Upper lobe of left lung (tissue), 6 donors: ENCODE results near the gene ARHGAP26. TPM values are rescaled to one million over a fixed set of nuclear protein-coding genes. Genes with fewer than 3 reads are reported as not detected.

Experiments used
- ATAC-seq, 2 donors: fragments of 200-7000 bp; cut with Tn5 transposase; one replicate each; pipeline ENCODE4 v1.9.1; 2022; ENCODE audit warnings: mild to moderate bottlenecking in 2 of 2, moderate library complexity in 2 of 2; ENCODE audit not compliant: low FRiP score in 2 of 2
- DNase-seq, 2 donors: peaks; one replicate each; pipeline ENCODE4 v3.0.0-alpha.2; 2019 to 2020
- H3K27ac ChIP-seq, 4 donors: fragments of 200-600 bp; sonication (generic); one replicate each; pipeline ENCODE4 v1.5.1; 2016 to 2019
- H3K27me3 ChIP-seq, 4 donors: fragments of 200-600 bp; sonication (generic); one replicate each; pipeline ENCODE4 v1.5.1; 2017 to 2019
- H3K36me3 ChIP-seq, 4 donors: fragments of 200-600 bp; sonication (generic); one replicate each; pipeline ENCODE4 v1.5.1; 2016 to 2019
- H3K4me1 ChIP-seq, 4 donors: fragments of 200-600 bp; sonication (generic); one replicate each; pipeline ENCODE4 v1.5.1; 2018 to 2019
- H3K4me3 ChIP-seq, 4 donors: fragments of 200-600 bp; sonication (generic); one replicate each; pipeline ENCODE4 v1.5.1; 2017 to 2019; ENCODE audit warnings: mild to moderate bottlenecking in 2 of 4, moderate library complexity in 1 of 4
- H3K9me3 ChIP-seq, 4 donors: fragments of 200-600 bp; sonication (generic); one replicate each; pipeline ENCODE4 v1.5.1; 2018 to 2019
- EP300 ChIP-seq, 4 donors: sonication (generic); formaldehyde crosslinking; IDR thresholded peaks; one replicate each; pipeline ENCODE4 v1.5.1; 2017; ENCODE audit warnings: antibody characterized with exemption in 4 of 4, control low read depth in 2 of 4
- POLR2A ChIP-seq, 4 donors: fragments of 450-650 bp; IDR thresholded peaks; one replicate each; pipeline ENCODE4 v1.5.1; 2016 to 2017; ENCODE audit warnings: antibody characterized with exemption in 4 of 4, mild to moderate bottlenecking in 2 of 4
- POLR2AphosphoS5 ChIP-seq, 2 donors: sonication (generic); formaldehyde crosslinking; IDR thresholded peaks; one replicate each; pipeline ENCODE4 v1.5.1; 2017; ENCODE audit warnings: antibody characterized with exemption in 2 of 2
- WGBS, 2 donors: methylation state at CpG; one replicate each; pipeline ENCODE4 v1.1.5; 2017 to 2018; 5-methylcytosine and 5-hydroxymethylcytosine counted together
- total RNA-seq, 6 donors: library from RNA; depleted of rRNA in 4 of 6; stranded (reverse); fragments of >200 nt in 4 of 6; gene quantifications; one replicate each; pipeline versions ENCODE4 v1.1.0 to v1.2.1, GENCODE V29; 2016 to 2021
- TF ChIP-seq, protein P1 (sequence below), 6 experiments: fragments of 450-650 bp in 4 of 6; fragments of 200-600 bp in 2 of 6; sonication (generic) in 2 of 6; IDR thresholded peaks; one replicate each; pipeline ENCODE4 v1.5.1; 2016 to 2019; ENCODE audit warnings: antibody characterized with exemption in 6 of 6
- donor health status: DM: no; HTN: no; CAD: no; lungs with moderate emphysema.
- donor health status: DM: no; HTN: yes; CAD: no; lungs with severe emphysema.

Gene ARHGAP26
- total RNA-seq, 6 donors from 2014 or later, result 34.9 to 90.1 (median 38.9) TPM

DNA sequence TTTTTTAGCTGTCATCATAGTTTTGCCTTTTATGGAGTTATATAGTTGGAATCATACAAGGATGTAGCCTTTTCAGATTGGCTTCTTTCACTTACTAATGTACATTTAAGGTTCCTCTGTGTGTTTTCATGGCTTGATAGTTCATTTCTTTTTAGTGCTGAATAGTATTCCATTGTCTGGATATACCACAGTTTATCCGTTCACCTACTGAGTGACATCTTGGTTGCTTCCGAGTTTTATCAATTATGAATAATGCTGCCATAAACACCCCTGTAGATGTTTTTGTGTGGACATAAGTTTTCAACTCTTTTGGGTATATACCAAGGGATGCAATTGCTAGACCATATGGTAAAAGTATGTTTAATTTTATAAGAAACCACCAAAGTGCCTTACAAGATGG, 497.0 kb downstream of the ARHGAP26 start:
- Histone ChIP-seq H3K4me3 (no peak overlapping the region), H3K27ac (no peak overlapping the region), H3K27me3 (no peaks in the 10 kb centered on the region), H3K36me3 (no peaks in the 10 kb centered on the region), H3K4me1 (no peaks in the 10 kb centered on the region), H3K9me3 (peaks cover 0 to 6% (median 0%) of the 10 kb centered on the region in 4 donors)
- no peak for DNase-seq
- WGBS, 2 donors, result 98 to 100% methylated on average over 2 of the region's 2 CpGs
- ATAC-seq, result no peak
- TF ChIP-seq POLR2A (IDR thresholded peaks at IDR 0.05) (no peak), POLR2AphosphoS5 (IDR thresholded peaks at IDR 0.05) (no peak), EP300 (IDR thresholded peaks at IDR 0.05) (no peak)
- TF ChIP-seq, protein P1, sequence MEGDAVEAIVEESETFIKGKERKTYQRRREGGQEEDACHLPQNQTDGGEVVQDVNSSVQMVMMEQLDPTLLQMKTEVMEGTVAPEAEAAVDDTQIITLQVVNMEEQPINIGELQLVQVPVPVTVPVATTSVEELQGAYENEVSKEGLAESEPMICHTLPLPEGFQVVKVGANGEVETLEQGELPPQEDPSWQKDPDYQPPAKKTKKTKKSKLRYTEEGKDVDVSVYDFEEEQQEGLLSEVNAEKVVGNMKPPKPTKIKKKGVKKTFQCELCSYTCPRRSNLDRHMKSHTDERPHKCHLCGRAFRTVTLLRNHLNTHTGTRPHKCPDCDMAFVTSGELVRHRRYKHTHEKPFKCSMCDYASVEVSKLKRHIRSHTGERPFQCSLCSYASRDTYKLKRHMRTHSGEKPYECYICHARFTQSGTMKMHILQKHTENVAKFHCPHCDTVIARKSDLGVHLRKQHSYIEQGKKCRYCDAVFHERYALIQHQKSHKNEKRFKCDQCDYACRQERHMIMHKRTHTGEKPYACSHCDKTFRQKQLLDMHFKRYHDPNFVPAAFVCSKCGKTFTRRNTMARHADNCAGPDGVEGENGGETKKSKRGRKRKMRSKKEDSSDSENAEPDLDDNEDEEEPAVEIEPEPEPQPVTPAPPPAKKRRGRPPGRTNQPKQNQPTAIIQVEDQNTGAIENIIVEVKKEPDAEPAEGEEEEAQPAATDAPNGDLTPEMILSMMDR (IDR thresholded peaks at IDR 0.05), result no peak

DNA sequence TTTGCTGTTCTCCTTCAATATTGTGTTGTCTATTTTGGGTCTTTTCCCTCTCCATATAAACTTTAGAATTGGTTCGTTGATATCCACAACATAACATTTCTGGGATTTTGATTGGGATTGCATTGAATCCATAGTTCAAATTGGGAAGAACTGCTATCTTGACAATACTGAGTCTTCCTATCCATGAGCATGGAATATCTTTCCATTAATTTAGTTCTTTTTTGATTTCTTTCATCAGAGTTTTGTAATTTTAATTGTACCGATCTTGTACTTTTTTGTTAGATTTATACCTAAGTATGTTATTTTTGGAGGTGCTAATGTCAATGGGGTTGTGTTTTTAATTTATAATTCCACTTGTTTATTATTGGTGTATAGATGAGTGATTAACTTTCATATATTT, 498.2 kb downstream of the ARHGAP26 start:
- peaks cover 0 to 6% (median 0%) of the 10 kb centered on the region in 4 donors for H3K9me3 ChIP-seq
- no peaks in the 10 kb centered on the region for H3K4me1 ChIP-seq
- ATAC-seq (no peak), DNase-seq (no peak)
- H3K27ac ChIP-seq, result no peak overlapping the region
- H3K36me3 ChIP-seq, result no peaks in the 10 kb centered on the region
- WGBS, 2 donors, result 98 to 100% methylated on average over 2 of the region's 2 CpGs
- no peak overlapping the region for H3K4me3 ChIP-seq
- no peak for TF ChIP-seq POLR2A (IDR thresholded peaks at IDR 0.05)
- TF ChIP-seq, protein P1 (IDR thresholded peaks at IDR 0.05), result no peak
- TF ChIP-seq EP300 (IDR thresholded peaks at IDR 0.05), result no peak
- no peak for TF ChIP-seq POLR2AphosphoS5 (IDR thresholded peaks at IDR 0.05)
- no peaks in the 10 kb centered on the region for H3K27me3 ChIP-seq

DNA sequence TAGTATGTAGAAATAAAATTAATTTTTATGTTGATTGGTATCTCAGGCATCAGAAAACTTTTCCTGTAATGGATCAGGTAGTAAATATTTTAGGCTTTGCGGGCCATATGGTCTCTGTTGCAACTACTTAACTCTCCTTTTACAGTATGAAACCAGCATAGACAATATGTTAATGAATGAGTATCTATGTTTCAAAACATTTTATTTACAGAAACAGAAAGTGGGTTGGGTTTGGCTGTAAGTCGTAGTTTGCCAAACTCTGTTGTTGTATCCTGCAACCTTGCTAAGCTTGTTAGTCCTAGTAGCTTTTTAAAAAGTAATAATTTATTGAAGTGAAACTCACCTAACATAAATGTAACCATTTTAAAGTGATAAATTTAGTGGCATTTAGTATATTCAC, 501.3 kb downstream of the ARHGAP26 start:
- H3K27me3 ChIP-seq, result no peaks in the 10 kb centered on the region
- H3K4me3 ChIP-seq, result no peak overlapping the region
- H3K36me3 ChIP-seq, result no peaks in the 10 kb centered on the region
- no peak for DNase-seq
- H3K4me1 ChIP-seq, result no peaks in the 10 kb centered on the region
- H3K27ac ChIP-seq, result no peak overlapping the region
- 90 to 91% methylated on average over 2 of the region's 2 CpGs for WGBS, 2 donors
- no peak for TF ChIP-seq POLR2AphosphoS5 (IDR thresholded peaks at IDR 0.05)
- TF ChIP-seq EP300 (IDR thresholded peaks at IDR 0.05), result no peak
- TF ChIP-seq, protein P1 (IDR thresholded peaks at IDR 0.05), result no peak
- no peak for TF ChIP-seq POLR2A (IDR thresholded peaks at IDR 0.05)
- peaks cover 0 to 6% (median 0%) of the 10 kb centered on the region in 4 donors for H3K9me3 ChIP-seq
- no peak for ATAC-seq

DNA sequence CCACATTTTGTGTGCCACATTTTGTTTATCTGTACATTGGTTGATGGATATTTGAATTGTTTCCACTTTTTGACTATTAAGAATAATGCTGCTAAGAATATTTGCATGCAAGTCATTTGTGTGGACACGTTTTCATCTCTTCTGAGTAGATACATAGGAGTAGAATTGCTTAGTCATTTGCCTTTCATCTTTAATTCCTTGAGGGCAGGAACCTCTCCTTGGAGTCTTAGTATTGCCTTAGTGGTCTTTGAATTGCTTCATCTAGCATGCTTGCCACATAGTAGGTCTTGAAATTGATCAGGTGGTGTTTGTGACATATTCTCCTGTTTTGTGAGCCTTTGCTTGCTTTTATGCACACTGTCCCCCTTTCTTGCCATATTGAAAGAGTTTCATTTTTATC, 504.8 kb downstream of the ARHGAP26 start:
- no peak for DNase-seq
- no peak overlapping the region for H3K27ac ChIP-seq
- H3K36me3 ChIP-seq, result peaks cover 0 to 9% (median 1%) of the 10 kb centered on the region in 4 donors
- ATAC-seq, result no peak
- no peaks in the 10 kb centered on the region for H3K9me3 ChIP-seq
- 81% methylated on average over 1 of the region's 1 CpG for WGBS, 2 donors
- TF ChIP-seq POLR2A (IDR thresholded peaks at IDR 0.05), result no peak
- peaks cover 0 to 6% (median 1%) of the 10 kb centered on the region in 4 donors for H3K4me1 ChIP-seq
- no peaks in the 10 kb centered on the region for H3K27me3 ChIP-seq
- no peak overlapping the region for H3K4me3 ChIP-seq

DNA sequence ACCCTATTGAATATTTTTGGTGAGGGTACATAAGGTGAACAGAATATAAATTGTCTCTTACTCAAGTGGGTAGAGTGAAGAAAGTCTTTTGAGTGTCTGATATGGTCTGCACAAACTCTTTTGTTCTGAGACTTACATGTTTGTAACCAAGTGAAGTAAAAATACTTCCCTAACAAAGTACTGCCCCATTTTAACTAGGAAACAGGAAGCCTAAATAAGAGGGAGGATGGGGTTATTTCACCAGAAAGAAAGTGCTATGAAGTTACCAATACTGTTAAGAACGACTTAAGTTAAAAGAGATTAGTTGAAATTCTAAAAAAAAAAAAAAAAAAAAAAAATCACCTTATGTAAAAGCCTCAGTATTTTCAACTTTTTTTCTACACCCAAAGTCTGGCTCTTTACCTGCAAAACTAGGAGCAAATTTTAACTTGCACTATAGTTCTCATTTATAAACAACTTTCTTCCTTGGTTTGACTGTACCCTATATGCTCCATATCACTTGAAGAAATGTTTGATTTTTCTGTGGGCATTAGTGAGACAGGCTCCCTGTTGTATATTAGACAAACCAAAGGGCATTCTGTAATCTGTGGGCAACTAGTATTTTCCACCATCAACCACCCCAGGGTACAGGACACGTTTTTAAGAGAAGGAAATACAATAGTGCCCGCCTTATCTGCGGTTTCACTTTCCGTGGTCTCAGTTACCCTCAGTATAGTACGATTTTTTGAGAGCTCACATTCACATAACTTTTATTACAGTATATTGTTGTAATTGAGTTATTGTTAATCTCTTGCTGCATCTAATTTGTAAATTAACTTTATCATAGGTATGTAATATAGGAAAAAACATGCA, 505.6 kb downstream of the ARHGAP26 start:
- H3K27me3 ChIP-seq, result no peaks in the 10 kb centered on the region
- peaks cover 0 to 9% (median 1%) of the 10 kb centered on the region in 4 donors for H3K36me3 ChIP-seq
- TF ChIP-seq POLR2A (IDR thresholded peaks at IDR 0.05) (no peak), POLR2AphosphoS5 (IDR thresholded peaks at IDR 0.05) (no peak), EP300 (IDR thresholded peaks at IDR 0.05) (no peak)
- TF ChIP-seq, protein P1 (IDR thresholded peaks at IDR 0.05), result no peak
- DNase-seq, result no peak
- no peak for ATAC-seq
- no peak overlapping the region for H3K27ac ChIP-seq
- WGBS, 2 donors, result 65 to 76% methylated on average over 6 of the region's 6 CpGs
- no peak overlapping the region for H3K4me3 ChIP-seq
- H3K9me3 ChIP-seq, result no peaks in the 10 kb centered on the region
- peaks cover 0 to 9% (median 4%) of the 10 kb centered on the region in 4 donors for H3K4me1 ChIP-seq
